ENCODE data around the gene NRF1.

Gene NRF1

GRCh38 chr7:129804111-129804889, 192.8 kb downstream of the NRF1 start:
- no peak for DNase-seq (ENCODE audit: low spot score)

- DNase-seq (ENCODE audit: low spot score), result no peak
These were observed 193.6 kb downstream of the NRF1 start for GRCh38 chr7:129804890-129805719.
